HCEC 1CT (cell line): ENCODE measurements around the gene ZDHHC16.
A peak's percentile ranks its signal among the peaks of the same experiment; 100 is the strongest.
"Not testable (repeated sequence)": the region's sequence is repeated elsewhere in the genome, so short reads cannot be mapped to it uniquely, and the experiment has no call there.

ENCODE experiments used
- DNase-seq: peaks from one replicate; pipeline ENCODE4 v3.0.0-alpha.2; 2017

ZDHHC16 gene

DNA sequence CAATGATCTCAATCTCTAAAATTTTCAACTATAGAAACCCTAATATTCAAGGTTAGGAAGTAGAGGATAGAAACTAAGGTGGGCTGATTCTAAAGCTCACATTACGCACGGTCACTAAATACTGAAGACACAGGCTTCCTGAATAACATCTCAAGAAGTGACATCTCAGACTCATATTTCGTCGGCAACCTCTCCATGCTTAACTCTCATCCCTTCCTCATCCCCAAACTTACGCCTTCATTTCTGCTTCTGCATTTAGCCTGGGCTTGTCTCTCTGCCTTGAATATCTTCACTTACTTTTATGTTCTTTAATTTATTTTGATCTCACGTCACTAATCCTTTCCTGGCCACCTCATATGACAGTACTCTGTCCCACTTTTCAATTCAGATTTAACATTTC lies 10.8 kb upstream of the ZDHHC16 start:
- no peak for DNase-seq

- DNase-seq, result no peak
These were observed 3.7 kb upstream of the ZDHHC16 start for GRCh38 chr10:97442277-97442676.

DNA sequence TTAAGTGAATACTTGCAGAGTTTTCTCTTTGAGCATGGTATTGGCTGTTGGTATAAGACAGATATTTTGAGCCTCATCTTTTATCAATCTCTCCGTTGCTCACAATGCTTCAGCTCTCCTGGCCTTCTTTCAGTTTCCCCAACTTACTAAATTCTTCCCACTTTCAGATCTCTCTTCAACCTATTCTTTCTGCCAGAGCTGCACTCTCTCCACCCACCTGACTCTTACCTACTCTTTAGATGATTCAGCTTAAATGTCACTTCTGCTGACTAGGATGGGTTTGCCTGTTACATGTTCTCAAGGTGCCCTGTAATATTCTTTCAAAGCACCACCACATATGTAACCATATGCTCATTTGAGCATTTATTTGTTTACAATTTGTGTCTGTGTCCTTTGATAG lies 1.8 kb upstream of the ZDHHC16 start:
- DNase-seq, result no peak

DNA sequence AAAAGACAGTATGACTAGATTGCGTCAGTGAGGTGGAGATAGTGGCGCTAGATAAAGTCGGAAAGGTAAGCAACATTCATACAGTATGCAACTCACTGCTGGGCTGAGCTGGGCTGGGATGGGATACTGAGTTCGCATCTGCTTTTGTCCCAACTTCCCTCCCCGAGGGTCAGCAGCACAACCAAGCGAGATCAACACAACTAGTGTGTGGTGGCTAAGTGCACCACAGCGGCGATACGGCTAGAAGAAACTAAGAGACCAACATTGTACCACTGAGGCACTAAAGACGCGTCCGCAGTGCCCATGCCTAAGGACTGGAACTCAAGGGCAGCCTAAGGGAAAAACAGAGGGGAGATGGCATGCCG lies 636 bp upstream of the ZDHHC16 start:
- no peak for DNase-seq

- no peak for DNase-seq
These were observed 4.9 kb downstream of the ZDHHC16 start for GRCh38 chr10:97450828-97451227.

GRCh38 chr10:97451605-97452004 lies 5.6 kb downstream of the ZDHHC16 start:
- DNase-seq, result no peak

DNA sequence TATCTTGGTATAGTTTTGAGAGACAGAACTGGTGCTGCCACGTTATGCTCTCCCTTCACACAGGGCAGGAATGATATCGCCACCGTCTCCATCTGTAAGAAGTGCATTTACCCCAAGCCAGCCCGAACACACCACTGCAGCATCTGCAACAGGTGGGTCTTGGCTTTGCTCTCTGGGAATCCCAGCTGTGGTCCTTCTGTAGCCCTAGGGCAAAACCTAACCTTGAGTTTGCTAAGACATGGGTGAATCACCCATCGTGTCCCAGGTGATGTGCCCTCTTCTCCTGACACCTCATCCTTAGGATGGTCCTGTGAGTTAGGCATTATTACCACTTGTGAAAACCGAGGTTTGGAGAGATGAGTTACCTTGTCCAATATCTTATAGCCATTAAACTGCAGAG lies 6.4 kb downstream of the ZDHHC16 start:
- no peak for DNase-seq

GRCh38 chr10:97454330-97455036 lies 8.5 kb downstream of the ZDHHC16 start:
- DNase-seq, result no peak

DNA sequence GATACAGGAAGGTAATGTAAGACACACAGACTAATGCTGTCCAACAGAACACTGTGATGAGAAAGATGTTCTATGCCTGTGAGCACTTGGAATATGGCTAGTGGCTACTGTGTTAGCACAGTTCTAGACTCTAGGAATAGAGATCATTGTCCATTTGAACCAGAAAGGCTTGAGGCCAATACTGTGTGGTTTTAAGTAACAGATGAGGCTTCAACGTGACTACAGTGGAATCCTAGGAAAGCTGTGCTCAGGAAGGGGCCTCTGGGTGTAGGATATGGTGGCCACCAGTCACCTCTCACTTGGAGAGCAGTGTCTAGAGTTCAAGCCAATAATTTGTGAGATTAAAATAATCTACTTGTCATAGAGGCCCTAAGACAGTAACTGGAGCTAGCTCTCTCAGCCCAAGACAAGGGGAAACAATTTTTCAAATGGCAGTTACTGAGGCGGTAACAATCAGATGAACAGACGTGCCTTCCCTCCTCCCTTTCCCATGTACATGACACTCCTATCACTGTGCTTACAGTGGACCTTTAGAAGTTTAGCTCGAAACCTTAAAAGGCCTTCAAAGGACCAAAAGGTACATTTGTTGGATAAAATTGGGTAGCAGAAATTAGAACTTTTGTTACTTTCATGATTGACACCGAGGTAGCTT lies 10.2 kb downstream of the ZDHHC16 start:
- DNase-seq, result no peak

DNA sequence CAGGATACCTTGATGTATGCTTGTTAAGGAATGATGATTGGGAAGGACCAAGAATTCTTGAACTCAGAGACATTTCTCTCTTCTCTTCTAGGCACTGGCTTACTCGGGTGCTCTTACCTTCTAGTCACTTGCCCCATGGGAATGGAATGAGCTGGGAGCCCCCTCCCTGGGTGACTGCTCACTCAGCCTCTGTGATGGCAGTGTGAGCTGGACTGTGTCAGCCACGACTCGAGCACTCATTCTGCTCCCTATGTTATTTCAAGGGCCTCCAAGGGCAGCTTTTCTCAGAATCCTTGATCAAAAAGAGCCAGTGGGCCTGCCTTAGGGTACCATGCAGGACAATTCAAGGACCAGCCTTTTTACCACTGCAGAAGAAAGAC lies 10.7 kb downstream of the ZDHHC16 start:
- no peak for DNase-seq

DNA sequence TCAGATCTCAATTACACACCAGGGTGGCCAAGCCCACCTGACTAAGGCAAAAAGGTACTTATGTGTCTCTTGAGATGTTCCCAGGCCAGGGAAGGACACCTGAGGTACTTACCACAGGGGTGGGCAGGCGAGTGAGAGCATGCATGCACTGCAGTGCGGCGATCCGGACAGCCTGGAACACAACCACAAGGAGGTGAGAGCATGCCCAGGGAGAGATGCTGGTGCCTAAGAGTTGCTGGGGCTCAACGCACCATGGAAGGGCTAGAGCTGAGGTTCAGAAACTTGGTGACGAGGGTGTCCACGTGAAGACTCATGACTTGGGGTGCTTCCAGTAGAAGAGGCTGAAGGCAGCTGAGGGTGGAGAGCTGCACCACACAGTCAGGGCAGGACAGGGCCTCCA lies 13.1 kb downstream of the ZDHHC16 start:
- no peak for DNase-seq

GRCh38 chr10:97459933-97460332 lies 14.0 kb downstream of the ZDHHC16 start:
- no peak for DNase-seq

DNA sequence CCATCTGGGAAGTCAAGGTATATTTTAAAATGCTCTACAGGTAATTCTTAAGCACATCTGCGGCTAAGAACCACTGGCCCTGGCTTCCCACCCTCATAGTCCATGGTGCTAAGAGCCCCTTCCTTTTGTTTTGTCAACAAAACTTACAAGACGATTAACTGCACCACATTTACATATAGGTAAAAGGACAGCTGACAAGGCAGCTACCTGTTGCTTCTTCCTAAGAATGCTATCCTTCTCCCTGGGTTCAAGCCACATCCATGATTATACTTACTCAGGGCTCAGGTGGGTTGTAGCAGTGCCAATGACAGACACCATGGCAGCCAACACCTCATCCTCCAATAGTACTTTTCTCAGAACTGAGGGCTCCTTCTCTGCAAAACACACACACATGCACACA lies 16.3 kb downstream of the ZDHHC16 start:
- DNase-seq, result no peak

- DNase-seq, result peak; percentile 57
These were observed 17.6 kb downstream of the ZDHHC16 start for GRCh38 chr10:97463363-97464132.

GRCh38 chr10:97464226-97464625 lies 18.3 kb downstream of the ZDHHC16 start:
- DNase-seq, result no peak

DNA sequence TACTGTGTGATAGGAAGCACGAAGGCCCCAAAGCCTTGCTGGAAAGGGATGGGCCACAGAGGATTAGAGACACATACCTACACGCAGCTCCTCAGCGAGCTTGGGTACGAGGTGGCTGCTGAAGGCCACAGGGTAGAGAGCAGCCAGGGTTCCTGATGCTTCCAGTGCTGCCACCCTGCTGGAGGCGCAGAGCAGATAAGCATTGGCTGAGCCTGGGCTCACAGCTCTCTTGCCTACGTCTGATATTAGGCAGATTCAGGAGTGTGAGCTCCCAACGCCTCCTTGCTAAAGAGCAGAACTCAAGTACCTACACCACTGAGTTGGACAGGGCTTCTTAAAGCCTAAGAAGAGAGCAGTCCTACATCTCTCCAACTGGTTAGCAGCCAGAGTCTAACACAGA lies 20.0 kb downstream of the ZDHHC16 start:
- no peak for DNase-seq

- no peak for DNase-seq
These were observed 20.8 kb downstream of the ZDHHC16 start for GRCh38 chr10:97466755-97467154.

- DNase-seq, result no peak
These were observed 22.2 kb downstream of the ZDHHC16 start for GRCh38 chr10:97468162-97468561.

DNA sequence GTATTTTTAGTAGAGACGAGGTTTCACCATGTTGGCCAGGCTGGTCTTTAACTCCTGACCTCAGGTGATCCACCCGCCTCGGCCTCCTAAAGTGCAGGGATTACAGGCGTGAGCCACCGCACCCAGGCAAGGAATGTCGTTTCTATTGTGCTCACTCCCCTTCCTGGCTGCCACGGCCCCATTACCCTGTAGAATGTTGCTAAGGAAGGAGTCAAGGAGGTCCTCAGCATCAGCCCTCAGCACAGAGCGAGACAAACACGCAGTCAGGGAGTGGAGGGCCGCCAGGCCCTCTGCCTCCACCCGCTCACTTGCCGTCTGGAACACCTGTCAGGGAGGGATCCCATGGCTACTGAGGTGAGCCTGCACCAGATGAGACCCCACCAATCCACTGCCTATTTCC lies 22.8 kb downstream of the ZDHHC16 start:
- not testable (repeated sequence) for DNase-seq

GRCh38 chr10:97474918-97475317 lies 28.9 kb downstream of the ZDHHC16 start:
- DNase-seq, result no peak

DNA sequence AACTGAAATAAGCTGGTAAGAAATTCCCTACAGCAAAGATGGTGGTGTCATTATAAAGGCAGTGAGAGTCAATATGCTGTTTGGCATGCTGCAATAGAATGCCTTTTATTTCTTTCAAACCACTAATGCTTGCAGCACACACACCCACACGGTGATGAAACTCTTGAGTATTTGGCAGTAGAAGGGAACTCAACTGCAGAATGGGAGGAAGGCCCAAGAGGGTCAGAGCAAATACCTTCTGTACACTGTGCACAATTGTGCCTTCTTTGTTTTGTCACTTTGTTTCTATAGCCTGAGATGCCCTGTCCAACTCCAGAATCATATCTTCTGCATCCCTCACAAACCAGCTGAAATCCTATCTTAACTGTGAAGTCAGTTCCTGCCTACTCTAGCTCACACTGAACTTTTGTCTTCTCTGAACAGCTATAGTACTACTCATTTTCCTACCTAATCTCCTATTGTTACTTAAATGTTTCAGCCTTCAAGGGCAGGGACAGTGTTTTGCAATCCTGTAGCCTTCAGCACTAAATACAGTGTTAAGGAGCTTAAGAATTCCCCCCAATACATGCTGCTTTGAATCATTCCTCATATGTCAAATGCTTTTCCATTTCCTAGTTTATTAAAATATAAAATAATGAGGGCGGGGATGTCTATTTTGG lies 30.1 kb downstream of the ZDHHC16 start:
- no peak for DNase-seq

DNA sequence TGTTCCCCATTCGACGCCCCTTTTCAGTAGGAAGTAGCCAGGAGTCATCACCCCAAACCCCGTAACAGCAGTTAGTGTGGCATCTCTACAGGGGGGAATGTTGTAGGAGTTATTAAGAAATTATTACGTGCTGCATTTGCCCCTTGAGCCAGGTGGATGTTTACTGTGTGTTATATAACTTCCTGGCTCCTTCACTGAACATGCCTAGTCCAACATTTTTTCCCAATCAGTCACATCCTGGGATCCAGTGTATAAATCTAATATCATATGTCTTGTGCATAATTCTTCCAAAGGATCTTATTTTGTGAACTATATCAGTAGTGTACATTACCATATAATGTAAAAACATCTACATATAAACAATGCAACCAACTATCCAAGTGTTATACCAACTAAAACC lies 33.4 kb downstream of the ZDHHC16 start:
- peak; percentile 36 for DNase-seq

GRCh38 chr10:97479939-97480338 lies 34.0 kb downstream of the ZDHHC16 start:
- DNase-seq, result no peak

DNA sequence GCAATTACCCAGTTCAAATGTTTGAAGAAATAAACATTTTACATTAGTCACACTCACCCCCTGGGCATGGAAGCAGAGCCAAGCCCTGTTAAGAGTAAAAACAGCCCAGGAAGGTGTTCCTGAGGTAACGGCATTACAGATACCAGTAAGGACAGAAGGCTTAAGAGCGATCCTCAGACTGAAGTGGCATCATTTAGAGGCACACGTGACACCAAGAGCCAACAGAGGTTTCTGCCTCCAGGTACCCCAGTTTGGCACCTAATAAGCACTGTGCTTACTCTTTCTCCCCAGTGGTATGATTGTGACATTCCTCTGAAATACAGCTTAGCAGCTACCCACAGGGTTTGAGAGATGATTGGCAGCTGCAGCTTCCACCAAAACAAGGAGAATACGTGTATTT lies 35.1 kb downstream of the ZDHHC16 start:
- no peak for DNase-seq
